Keratinocyte (primary cell): ENCODE data around the gene C19orf73.

Source experiments
- CTCF ChIP-seq, 3 experiments: IDR thresholded peaks in 1 of 3; conservative IDR thresholded peaks in 1 of 3; optimal IDR thresholded peaks in 1 of 3; 2 replicates in 2 of 3; 3 replicates in 1 of 3; pipeline versions ENCODE3 to v1.5.1; 2011; ENCODE audit warnings: low read length in 3 of 3, mild to moderate bottlenecking in 3 of 3, moderate library complexity in 2 of 3, control low read depth in 1 of 3, inconsistent platforms in 1 of 3; ENCODE audit not compliant: insufficient read depth in 2 of 3; ENCODE audit errors: extremely low read depth in 1 of 3
- EZH2 ChIP-seq: IDR thresholded peaks from one replicate; pipeline ENCODE4 v1.6.1; 2012; ENCODE audit warnings: inconsistent platforms, mild to moderate bottlenecking, low read length, moderate library complexity

DNA sequence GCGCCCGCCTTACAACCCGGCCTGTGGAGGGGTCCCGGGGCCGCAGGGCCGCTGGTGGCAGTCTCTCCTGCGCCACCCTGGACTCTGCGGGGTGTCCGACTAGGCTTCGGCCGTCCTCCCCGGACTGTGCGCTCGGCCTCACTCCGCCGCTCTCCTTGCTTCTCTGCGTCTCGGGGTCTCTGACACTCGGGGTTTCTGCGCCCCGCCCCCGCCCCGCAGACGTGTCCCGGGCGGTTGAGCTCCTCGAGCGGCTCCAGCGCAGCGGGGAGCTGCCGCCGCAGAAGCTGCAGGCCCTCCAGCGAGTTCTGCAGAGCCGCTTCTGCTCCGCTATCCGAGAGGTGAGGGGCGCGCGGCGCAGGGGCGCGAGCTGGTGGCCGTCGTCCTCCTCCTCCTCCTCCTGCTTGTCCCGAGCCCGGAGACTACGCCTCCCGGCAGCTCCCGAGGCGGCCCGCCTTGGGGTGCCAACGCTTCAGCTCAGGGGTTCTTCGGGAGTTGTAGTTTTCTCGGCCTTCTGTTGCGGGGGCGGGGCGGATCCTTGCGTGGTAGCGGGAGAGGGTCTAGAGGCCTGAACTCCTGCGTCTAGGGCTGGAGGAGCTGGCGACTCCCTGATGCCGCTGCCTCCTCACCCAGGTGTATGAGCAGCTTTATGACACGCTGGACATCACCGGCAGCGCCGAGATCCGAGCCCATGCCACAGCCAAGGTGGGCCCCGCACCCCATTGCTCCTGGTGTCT lies 4.1 kb downstream of the C19orf73 start:
- no peak for TF ChIP-seq CTCF (optimal IDR thresholded peaks at IDR 0.05 in 1 of 3, IDR thresholded peaks at IDR 0.05 in 1 of 3, conservative IDR thresholded peaks at IDR 0.05 in 1 of 3; ENCODE audit: extremely low read depth in 1 of 3, insufficient read depth in 2 of 3, low read length in 3 of 3)
- TF ChIP-seq EZH2: no peak
